ENCODE results near the gene SCN2A.
A peak's percentile ranks its signal among the peaks of the same experiment; 100 is the strongest.

SCN2A gene

DNA sequence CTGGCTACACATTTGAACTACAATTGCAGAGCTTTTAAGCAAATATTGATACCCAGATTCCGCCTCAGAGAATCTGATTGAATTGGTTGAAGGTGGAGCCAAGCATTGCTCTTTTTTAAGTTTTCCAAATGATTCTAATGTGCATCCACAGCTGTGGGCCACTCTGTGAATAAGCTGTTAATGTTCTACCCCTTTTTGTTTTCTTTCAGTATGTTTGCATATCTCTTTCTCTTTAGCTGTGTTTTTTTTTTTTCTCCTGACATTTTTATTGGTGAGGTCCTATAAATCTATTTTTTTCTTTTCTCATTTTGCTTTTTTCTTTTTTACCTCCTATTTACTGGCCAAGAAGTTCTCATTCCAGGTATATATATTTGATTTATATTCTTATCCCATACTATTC, 41.9 kb upstream of the SCN2A start:
- ATAC-seq (ENCODE audit: low read depth) (no peak), DNase-seq (ENCODE audit: low spot score) (no peak)
- H3K27ac ChIP-seq (ENCODE audit: poor library complexity, severe bottlenecking) = no peak overlapping the region
- H3K27me3 ChIP-seq (ENCODE audit: insufficient read depth, poor library complexity, severe bottlenecking) = peaks cover 3% of the 10 kb centered on the region
- no peaks in the 10 kb centered on the region for H3K36me3 ChIP-seq (ENCODE audit: low read depth)
- TF ChIP-seq, protein P1, sequence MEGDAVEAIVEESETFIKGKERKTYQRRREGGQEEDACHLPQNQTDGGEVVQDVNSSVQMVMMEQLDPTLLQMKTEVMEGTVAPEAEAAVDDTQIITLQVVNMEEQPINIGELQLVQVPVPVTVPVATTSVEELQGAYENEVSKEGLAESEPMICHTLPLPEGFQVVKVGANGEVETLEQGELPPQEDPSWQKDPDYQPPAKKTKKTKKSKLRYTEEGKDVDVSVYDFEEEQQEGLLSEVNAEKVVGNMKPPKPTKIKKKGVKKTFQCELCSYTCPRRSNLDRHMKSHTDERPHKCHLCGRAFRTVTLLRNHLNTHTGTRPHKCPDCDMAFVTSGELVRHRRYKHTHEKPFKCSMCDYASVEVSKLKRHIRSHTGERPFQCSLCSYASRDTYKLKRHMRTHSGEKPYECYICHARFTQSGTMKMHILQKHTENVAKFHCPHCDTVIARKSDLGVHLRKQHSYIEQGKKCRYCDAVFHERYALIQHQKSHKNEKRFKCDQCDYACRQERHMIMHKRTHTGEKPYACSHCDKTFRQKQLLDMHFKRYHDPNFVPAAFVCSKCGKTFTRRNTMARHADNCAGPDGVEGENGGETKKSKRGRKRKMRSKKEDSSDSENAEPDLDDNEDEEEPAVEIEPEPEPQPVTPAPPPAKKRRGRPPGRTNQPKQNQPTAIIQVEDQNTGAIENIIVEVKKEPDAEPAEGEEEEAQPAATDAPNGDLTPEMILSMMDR (IDR thresholded peaks at IDR 0.05; ENCODE audit: poor library complexity, severe bottlenecking) = no peak
- H3K4me3 ChIP-seq (ENCODE audit: severe bottlenecking) = no peak overlapping the region
- H3K9me3 ChIP-seq (ENCODE audit: severe bottlenecking) = no peaks in the 10 kb centered on the region
- H3K4me1 ChIP-seq (ENCODE audit: insufficient read depth, poor library complexity, severe bottlenecking) = no peaks in the 10 kb centered on the region

DNA sequence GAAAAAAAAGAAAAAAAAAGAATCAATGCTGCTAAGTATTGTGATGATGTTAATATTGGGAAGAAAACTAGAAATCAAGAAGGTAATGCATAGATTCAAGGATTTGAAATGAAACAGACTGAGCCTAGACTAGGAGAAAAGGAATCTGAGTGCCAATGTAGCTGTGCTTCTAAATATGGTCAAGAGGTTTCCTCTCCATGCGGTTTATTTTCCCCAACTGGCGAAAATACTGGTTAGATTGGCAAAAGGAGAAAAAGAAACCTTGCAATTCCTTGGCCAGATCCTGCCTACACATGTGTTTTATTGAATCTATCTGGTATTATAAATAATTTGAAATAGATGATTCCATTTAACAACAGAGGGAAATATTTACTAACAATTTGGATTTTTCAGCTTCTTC, 41.0 kb upstream of the SCN2A start:
- DNase-seq (ENCODE audit: low spot score) = no peak
- TF ChIP-seq, protein P1 (IDR thresholded peaks at IDR 0.05; ENCODE audit: poor library complexity, severe bottlenecking) = no peak
- Histone ChIP-seq H3K36me3 (ENCODE audit: low read depth) (no peaks in the 10 kb centered on the region), H3K4me1 (ENCODE audit: insufficient read depth, poor library complexity, severe bottlenecking) (no peaks in the 10 kb centered on the region), H3K4me3 (ENCODE audit: severe bottlenecking) (no peak overlapping the region), H3K27ac (ENCODE audit: poor library complexity, severe bottlenecking) (no peak overlapping the region), H3K9me3 (ENCODE audit: severe bottlenecking) (no peaks in the 10 kb centered on the region), H3K27me3 (ENCODE audit: insufficient read depth, poor library complexity, severe bottlenecking) (peaks cover 3% of the 10 kb centered on the region)
- no peak for ATAC-seq (ENCODE audit: low read depth)

DNA sequence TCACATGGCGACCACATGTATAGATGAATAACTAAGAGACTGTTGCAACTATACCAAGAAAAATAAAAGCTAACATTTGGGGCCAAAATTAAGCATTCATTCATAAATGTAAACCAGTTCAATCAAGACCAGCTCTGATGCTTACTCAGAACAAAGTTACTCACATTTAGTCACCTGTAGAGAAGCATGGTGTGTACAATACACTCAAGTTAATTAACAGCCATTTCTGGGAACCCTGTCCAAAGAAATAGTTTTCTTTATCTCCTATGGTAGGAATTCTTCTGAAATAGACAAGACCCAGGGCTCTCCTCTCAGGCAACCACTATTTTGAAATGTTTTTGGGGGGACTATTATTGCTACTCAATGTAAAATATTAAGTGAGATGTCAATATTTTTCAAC, 37.0 kb upstream of the SCN2A start:
- Histone ChIP-seq H3K27me3 (ENCODE audit: insufficient read depth, poor library complexity, severe bottlenecking) (peaks cover 3% of the 10 kb centered on the region), H3K9me3 (ENCODE audit: severe bottlenecking) (no peaks in the 10 kb centered on the region), H3K36me3 (ENCODE audit: low read depth) (no peaks in the 10 kb centered on the region), H3K4me1 (ENCODE audit: insufficient read depth, poor library complexity, severe bottlenecking) (no peaks in the 10 kb centered on the region), H3K27ac (ENCODE audit: poor library complexity, severe bottlenecking) (no peak overlapping the region), H3K4me3 (ENCODE audit: severe bottlenecking) (no peak overlapping the region)
- DNase-seq (ENCODE audit: low spot score) (no peak), ATAC-seq (ENCODE audit: low read depth) (no peak)
- TF ChIP-seq, protein P1 (IDR thresholded peaks at IDR 0.05; ENCODE audit: poor library complexity, severe bottlenecking) = no peak

DNA sequence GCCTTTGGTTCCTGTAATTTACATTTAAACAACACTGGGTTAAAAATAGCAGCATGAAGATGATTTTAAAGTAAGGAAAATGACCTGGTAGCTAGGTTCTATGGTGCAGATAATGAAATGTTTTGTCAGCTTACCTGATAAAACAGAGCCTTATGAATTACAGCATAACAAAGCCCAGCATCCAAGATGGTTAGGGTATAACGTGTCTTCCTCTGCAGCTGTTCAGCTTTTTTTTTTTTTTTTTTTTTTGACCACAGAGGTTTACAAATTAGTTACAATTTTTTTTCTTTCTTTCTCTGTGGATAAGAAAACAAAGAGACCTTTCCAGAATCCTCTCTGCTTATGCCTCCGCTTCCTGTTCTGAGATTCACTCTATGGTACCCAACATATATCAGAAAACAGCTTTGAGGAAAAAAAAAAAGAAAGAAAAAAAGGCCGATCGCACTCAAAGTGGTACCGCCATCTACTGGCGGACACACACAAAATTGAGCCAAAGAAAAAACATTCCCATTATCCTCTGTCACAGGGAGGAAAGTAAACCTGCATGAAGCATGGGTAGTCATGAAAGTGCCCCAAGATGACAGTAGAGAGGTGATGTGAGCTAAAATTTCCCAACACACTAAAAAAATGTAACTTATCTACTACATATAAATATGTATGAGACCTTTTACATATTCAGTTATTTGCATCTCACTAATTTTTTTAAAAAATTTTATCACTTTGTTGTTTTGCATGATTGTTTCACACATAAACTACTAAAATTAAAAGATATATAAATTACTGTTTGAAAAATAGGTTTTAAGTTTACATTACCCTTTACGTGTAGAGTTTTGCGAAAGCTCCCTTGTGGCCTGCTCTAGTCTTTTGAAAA, 35.3 kb upstream of the SCN2A start, which contains the start of gene SCN3A:
Gene SCN3A (minus strand): TSS at position 362 of the 871 bp plus-strand sequence. CDS start 27,656 bp downstream, outside the sequence.
- no peaks in the 10 kb centered on the region for H3K9me3 ChIP-seq (ENCODE audit: severe bottlenecking)
- H3K36me3 ChIP-seq (ENCODE audit: low read depth) = no peaks in the 10 kb centered on the region
- H3K4me1 ChIP-seq (ENCODE audit: insufficient read depth, poor library complexity, severe bottlenecking) = no peaks in the 10 kb centered on the region
- TF ChIP-seq, protein P1 (IDR thresholded peaks at IDR 0.05; ENCODE audit: poor library complexity, severe bottlenecking) = peak; percentile 84
- no peak within 1 kb of the TSS for H3K4me3 ChIP-seq (ENCODE audit: severe bottlenecking)
- DNase-seq (ENCODE audit: low spot score) (no peak), ATAC-seq (ENCODE audit: low read depth) (peak; percentile 36; the same call in 2 of the 3 replicates)
- H3K27me3 ChIP-seq (ENCODE audit: insufficient read depth, poor library complexity, severe bottlenecking) = peaks cover 3% of the 10 kb centered on the region
- H3K27ac ChIP-seq (ENCODE audit: poor library complexity, severe bottlenecking) = no peak within 1 kb of the TSS

DNA sequence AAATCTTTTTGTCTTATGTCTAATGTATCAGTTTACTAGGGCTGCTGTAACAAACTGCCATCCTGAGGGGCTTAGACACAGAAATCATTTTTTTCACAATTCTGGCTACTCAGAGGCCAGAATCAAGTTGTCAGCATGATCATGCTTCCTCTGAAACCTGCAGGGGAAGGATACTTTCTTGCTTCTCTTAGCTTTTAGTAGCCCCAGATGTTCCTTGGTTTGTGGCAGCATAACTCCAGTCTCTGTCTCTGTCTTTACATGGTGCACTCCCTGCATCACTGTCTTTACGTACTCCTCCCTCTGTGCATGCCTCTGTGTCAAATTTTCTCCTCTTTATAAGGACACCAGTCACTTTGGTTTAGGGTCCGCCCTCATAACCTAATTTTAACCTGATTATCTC, 33.3 kb upstream of the SCN2A start:
- Histone ChIP-seq H3K36me3 (ENCODE audit: low read depth) (no peaks in the 10 kb centered on the region), H3K27me3 (ENCODE audit: insufficient read depth, poor library complexity, severe bottlenecking) (peaks cover 3% of the 10 kb centered on the region), H3K9me3 (ENCODE audit: severe bottlenecking) (no peaks in the 10 kb centered on the region), H3K4me3 (ENCODE audit: severe bottlenecking) (no peak overlapping the region), H3K4me1 (ENCODE audit: insufficient read depth, poor library complexity, severe bottlenecking) (no peaks in the 10 kb centered on the region), H3K27ac (ENCODE audit: poor library complexity, severe bottlenecking) (no peak overlapping the region)
- no peak for DNase-seq (ENCODE audit: low spot score)
- ATAC-seq (ENCODE audit: low read depth) = no peak
- TF ChIP-seq, protein P1 (IDR thresholded peaks at IDR 0.05; ENCODE audit: poor library complexity, severe bottlenecking) = no peak
